ENCODE data around the gene MED12L. TPM values are rescaled to one million over a fixed set of nuclear protein-coding genes. Genes with fewer than 3 reads are reported as not detected.

Gene MED12L
- total and polyA plus RNA-seq, 4 donors, result 11.9 to 23.8 (median 12.6) TPM

DNA sequence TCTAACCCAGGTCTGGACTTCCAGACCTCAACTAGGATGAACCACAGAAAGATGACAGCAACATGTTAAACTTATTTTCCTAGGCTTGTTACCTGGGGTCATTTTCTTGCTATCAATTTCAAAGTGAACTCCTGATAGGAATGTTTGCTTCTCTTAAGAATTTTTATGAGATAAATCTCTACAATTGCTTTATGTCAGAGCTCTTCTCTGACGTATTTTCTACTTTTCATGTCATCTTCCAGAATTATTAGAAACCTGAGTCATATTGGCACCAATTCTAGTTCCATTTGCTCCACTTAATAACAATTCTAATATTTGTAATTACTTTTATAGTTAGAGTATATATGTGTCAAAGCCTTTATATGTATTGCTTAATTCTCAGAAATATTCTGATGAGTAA lies 377.5 kb downstream of the MED12L start:
- Histone ChIP-seq H3K36me3 (ENCODE audit: control insufficient read depth, insufficient read depth, low read length) (no peaks in the 10 kb centered on the region), H3K9me3 (ENCODE audit: control insufficient read depth, insufficient read depth, low read length) (no peaks in the 10 kb centered on the region), H3K27ac (ENCODE audit: low read depth, low read length) (no peak overlapping the region), H3K4me1 (ENCODE audit: control insufficient read depth, insufficient read depth, low read length) (peaks cover 6% of the 10 kb centered on the region), H3K4me3 (ENCODE audit: low read depth, low read length) (no peak overlapping the region), H3K27me3 (ENCODE audit: control insufficient read depth, insufficient read depth, low read length) (peaks cover 3% of the 10 kb centered on the region)
- WGBS (ENCODE audit: insufficient coverage), result no CpG with 5 or more reads among the region's 1 CpG
- no peak for DNase-seq (ENCODE audit: low read depth in 4 of 6, low spot score in 6 of 6)

DNA sequence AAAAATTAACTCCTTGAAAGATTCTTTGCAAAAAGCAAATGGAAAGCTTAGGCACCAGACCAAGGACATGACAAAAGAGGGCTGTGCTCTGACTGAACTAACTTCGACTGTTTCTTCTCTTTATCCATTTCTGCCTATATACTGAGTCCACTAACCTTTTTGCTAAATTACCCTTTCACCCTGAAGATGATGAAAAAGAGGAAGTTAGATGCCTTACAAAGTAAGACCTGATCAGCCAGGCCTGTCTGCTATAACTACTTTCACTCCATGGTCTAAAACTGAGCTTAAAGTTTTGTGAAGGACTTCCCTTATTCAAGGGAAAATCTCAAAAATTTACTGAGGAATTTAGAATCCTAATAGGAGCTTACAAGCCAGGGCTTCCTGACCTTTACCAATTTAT lies 381.6 kb downstream of the MED12L start:
- WGBS (ENCODE audit: insufficient coverage), result no CpG with 5 or more reads among the region's 1 CpG
- no peaks in the 10 kb centered on the region for H3K9me3 ChIP-seq (ENCODE audit: control insufficient read depth, insufficient read depth, low read length)
- no peaks in the 10 kb centered on the region for H3K27me3 ChIP-seq (ENCODE audit: control insufficient read depth, insufficient read depth, low read length)
- DNase-seq (ENCODE audit: low read depth in 4 of 6, low spot score in 6 of 6), result no peak
- H3K36me3 ChIP-seq (ENCODE audit: control insufficient read depth, insufficient read depth, low read length), result no peaks in the 10 kb centered on the region
- H3K27ac ChIP-seq (ENCODE audit: low read depth, low read length), result no peak overlapping the region
- H3K4me3 ChIP-seq (ENCODE audit: low read depth, low read length), result no peak overlapping the region
- no peaks in the 10 kb centered on the region for H3K4me1 ChIP-seq (ENCODE audit: control insufficient read depth, insufficient read depth, low read length)

DNA sequence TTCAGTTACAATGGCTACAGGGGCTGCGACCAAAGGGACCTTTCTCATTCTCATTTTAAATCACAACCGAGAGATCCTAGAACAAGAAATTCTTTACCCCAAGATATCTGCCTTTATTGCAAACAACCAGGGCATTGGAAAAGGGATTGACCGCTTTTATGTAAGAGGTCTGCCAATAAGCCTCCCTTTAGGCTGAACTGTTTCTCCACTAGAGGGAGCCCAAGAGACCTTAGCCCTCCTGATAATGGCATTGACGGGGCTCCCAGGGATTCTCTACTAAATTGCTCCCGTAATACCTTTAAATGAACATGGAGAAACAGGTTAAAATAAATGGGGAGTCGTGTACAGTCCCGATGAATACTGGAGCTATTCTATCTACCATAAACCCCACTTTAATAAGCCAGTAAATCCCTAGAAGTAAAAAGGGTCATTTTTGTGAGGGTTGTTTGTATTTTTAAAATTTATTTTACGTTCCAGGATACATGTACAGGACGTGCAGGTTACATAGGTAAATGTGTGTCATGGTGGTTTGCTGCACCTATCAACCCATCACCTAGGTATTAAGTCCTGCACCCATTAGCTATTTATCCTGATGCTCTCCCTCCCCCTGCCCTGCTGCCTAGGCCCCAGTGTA lies 382.9 kb downstream of the MED12L start:
- H3K36me3 ChIP-seq (ENCODE audit: control insufficient read depth, insufficient read depth, low read length), result no peaks in the 10 kb centered on the region
- no peak overlapping the region for H3K4me3 ChIP-seq (ENCODE audit: low read depth, low read length)
- WGBS (ENCODE audit: insufficient coverage), result 47% methylated on average over 3 of the region's 9 CpGs
- H3K27ac ChIP-seq (ENCODE audit: low read depth, low read length), result no peak overlapping the region
- H3K27me3 ChIP-seq (ENCODE audit: control insufficient read depth, insufficient read depth, low read length), result no peaks in the 10 kb centered on the region
- no peaks in the 10 kb centered on the region for H3K4me1 ChIP-seq (ENCODE audit: control insufficient read depth, insufficient read depth, low read length)
- H3K9me3 ChIP-seq (ENCODE audit: control insufficient read depth, insufficient read depth, low read length), result no peaks in the 10 kb centered on the region
- DNase-seq (ENCODE audit: low read depth in 4 of 6, low spot score in 6 of 6), result peak in 1 of 6 donors; percentile 42

DNA sequence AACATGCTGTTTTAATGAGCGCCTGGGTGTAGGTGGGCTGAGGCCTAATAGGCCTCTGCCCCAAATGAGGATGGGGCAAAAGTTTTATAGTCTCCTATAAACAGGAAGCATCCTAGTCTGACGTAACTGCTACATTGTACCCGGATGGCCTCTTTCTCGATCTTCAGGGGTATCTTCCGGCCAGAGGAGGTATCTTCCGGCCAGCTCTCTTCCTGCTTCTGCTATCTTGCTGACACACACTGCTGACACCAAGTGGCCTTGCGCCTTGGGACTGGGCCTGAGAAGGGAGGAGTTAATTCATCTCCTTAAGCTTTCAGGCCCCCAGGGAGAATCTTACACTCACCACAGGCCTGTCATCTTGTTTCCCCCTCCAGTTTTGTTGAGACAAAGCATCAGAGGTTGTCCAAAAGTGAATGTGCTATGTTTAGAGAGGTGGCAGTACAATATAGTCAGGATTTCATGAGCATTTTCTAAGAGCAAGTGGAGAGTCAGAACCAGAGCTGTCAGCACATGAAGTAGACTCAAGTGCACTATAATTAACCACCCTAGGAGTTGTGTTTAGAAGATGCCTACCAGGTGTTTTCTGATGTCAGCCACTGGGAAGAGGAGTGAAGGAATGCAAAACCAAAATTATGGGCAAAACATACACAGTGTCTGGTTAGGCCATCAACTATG lies 391.0 kb downstream of the MED12L start:
- no peaks in the 10 kb centered on the region for H3K4me1 ChIP-seq (ENCODE audit: control insufficient read depth, insufficient read depth, low read length)
- DNase-seq (ENCODE audit: low read depth in 4 of 6, low spot score in 6 of 6), result no peak
- no peaks in the 10 kb centered on the region for H3K9me3 ChIP-seq (ENCODE audit: control insufficient read depth, insufficient read depth, low read length)
- no peak overlapping the region for H3K4me3 ChIP-seq (ENCODE audit: low read depth, low read length)
- WGBS (ENCODE audit: insufficient coverage), result 98% methylated on average over 5 of the region's 7 CpGs
- H3K36me3 ChIP-seq (ENCODE audit: control insufficient read depth, insufficient read depth, low read length), result no peaks in the 10 kb centered on the region
- H3K27me3 ChIP-seq (ENCODE audit: control insufficient read depth, insufficient read depth, low read length), result no peaks in the 10 kb centered on the region
- no peak overlapping the region for H3K27ac ChIP-seq (ENCODE audit: low read depth, low read length)

DNA sequence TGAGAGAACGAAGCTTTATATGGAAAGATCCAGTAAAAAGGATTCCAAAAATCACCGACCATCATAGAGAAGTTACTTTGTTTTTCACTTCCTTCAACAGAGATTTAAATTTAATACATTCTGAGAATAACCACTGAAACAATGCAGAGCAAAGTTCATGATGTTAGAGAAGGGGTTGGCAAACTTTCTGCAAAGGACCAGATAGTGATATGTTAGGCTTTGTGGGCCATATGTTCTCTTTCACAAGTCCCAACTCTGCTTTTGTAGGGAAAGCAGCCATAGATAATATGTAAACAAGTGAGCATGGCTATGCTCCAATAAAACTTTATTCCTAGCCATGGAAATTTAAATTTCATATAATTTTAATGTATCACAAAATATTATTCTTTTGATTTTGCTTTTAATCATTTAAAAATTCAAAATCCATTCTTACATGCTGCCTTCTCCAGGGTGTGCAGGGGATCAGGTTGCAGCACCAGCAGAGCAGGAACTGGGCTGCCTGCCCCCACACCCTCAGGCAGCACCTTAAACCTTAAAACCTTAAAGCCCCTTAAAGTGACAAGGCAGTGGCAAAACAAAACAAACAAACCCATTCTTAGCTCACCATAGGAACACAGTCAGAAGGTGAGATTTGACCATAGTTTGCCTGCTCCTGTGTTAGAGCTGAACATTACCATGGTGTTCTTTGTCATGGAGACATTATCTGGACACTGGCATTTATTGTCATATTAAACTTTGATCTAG lies 392.3 kb downstream of the MED12L start:
- H3K36me3 ChIP-seq (ENCODE audit: control insufficient read depth, insufficient read depth, low read length), result no peaks in the 10 kb centered on the region
- no peaks in the 10 kb centered on the region for H3K27me3 ChIP-seq (ENCODE audit: control insufficient read depth, insufficient read depth, low read length)
- no peak overlapping the region for H3K27ac ChIP-seq (ENCODE audit: low read depth, low read length)
- DNase-seq (ENCODE audit: low read depth in 4 of 6, low spot score in 6 of 6), result no peak
- no peak overlapping the region for H3K4me3 ChIP-seq (ENCODE audit: low read depth, low read length)
- H3K9me3 ChIP-seq (ENCODE audit: control insufficient read depth, insufficient read depth, low read length), result no peaks in the 10 kb centered on the region
- no CpG with 5 or more reads among the region's 2 CpGs for WGBS (ENCODE audit: insufficient coverage)
- H3K4me1 ChIP-seq (ENCODE audit: control insufficient read depth, insufficient read depth, low read length), result no peaks in the 10 kb centered on the region

DNA sequence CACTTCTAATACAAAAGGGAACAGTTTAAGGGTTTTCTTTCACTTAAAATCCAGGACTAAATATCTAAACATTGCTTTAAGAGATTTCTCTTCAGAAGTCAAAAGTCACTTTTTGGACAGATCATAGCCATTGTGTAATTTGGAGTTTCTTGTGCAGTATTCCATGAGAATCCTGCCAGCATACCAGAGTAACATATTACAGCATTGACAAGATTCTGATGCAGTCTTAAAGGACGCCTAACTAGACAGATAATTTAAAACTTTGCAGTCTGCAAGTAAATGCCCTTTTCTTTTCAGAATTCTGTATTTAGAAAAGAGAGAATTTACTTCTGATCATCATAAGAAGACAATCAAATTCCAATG lies 392.9 kb downstream of the MED12L start:
- WGBS (ENCODE audit: insufficient coverage), result no CpG with 5 or more reads among the region's 1 CpG
- DNase-seq (ENCODE audit: low read depth in 4 of 6, low spot score in 6 of 6), result no peak

DNA sequence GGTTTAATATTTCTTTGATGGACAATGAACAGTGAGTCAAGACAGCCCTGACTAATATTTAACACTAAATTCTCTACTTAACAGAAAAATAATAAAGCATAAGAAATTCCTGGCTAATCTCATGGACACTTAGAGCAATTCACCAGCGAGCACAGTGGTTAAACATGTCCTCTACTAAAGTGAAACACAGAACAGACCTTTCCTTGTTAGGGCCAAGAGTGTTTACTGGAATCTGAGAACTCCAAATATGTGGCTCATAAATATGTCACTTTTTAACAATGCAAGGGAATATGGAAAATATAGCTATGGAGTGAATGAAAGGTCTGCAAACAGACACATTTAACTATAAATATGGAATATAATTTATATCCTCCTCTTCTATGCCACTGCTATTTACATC lies 394.0 kb downstream of the MED12L start:
- no peaks in the 10 kb centered on the region for H3K27me3 ChIP-seq (ENCODE audit: control insufficient read depth, insufficient read depth, low read length)
- H3K4me1 ChIP-seq (ENCODE audit: control insufficient read depth, insufficient read depth, low read length), result no peaks in the 10 kb centered on the region
- WGBS (ENCODE audit: insufficient coverage), result no CpG with 5 or more reads among the region's 1 CpG
- no peak overlapping the region for H3K4me3 ChIP-seq (ENCODE audit: low read depth, low read length)
- H3K36me3 ChIP-seq (ENCODE audit: control insufficient read depth, insufficient read depth, low read length), result no peaks in the 10 kb centered on the region
- no peak for DNase-seq (ENCODE audit: low read depth in 4 of 6, low spot score in 6 of 6)
- peak overlapping the region; percentile 33 for H3K27ac ChIP-seq (ENCODE audit: low read depth, low read length)
- H3K9me3 ChIP-seq (ENCODE audit: control insufficient read depth, insufficient read depth, low read length), result no peaks in the 10 kb centered on the region

More for the DNA sequence above, 392.9 kb downstream of the MED12L start:
- no peaks in the 10 kb centered on the region for H3K4me1 ChIP-seq (ENCODE audit: control insufficient read depth, insufficient read depth, low read length)
- no peak overlapping the region for H3K4me3 ChIP-seq (ENCODE audit: low read depth, low read length)
- H3K27me3 ChIP-seq (ENCODE audit: control insufficient read depth, insufficient read depth, low read length), result no peaks in the 10 kb centered on the region
- H3K36me3 ChIP-seq (ENCODE audit: control insufficient read depth, insufficient read depth, low read length), result no peaks in the 10 kb centered on the region
- H3K27ac ChIP-seq (ENCODE audit: low read depth, low read length), result no peak overlapping the region
- H3K9me3 ChIP-seq (ENCODE audit: control insufficient read depth, insufficient read depth, low read length), result no peaks in the 10 kb centered on the region

DNA sequence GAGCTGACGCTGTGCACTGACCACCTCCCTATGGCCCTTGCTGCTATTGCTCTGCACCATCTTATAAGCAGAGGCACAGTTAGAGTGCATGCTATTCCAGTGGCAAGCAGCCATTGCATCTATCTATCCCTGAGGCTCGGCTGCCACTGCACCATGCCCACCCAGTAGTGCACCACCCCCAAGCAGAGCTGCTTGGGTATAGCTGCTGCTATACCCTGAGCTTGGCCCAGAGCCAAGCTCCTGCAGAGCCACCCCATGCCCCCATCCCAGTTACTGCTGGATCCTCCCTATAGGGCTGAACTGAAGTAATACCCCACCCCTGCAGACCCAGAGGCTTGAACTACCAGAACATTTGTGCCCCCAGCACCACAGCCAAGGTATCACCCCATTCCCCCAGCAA lies 395.0 kb downstream of the MED12L start:
- 81% methylated on average over 2 of the region's 2 CpGs for WGBS (ENCODE audit: insufficient coverage)
- no peak for DNase-seq (ENCODE audit: low read depth in 4 of 6, low spot score in 6 of 6)

DNA sequence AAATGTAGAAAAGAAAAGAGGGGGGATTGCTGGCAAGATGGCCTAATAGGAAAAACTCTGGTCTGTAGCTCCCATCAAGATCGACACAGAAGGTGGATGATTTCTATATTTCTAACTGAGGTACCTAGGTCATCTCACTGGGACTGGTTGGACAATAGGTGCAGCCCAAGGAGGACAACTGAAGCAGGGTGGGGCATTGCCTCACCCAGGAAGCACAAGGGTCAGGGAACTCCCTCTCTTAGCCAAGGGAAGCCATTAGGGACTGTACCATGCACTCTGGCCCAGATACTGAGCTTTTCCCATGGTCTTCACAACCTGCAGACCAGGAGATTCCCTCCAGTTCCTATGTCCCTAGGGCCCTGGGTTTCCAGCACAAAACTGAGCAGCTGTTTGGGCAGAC lies 398.0 kb downstream of the MED12L start:
- H3K27ac ChIP-seq (ENCODE audit: low read depth, low read length), result no peak overlapping the region
- H3K9me3 ChIP-seq (ENCODE audit: control insufficient read depth, insufficient read depth, low read length), result no peaks in the 10 kb centered on the region
- H3K4me1 ChIP-seq (ENCODE audit: control insufficient read depth, insufficient read depth, low read length), result no peaks in the 10 kb centered on the region
- H3K27me3 ChIP-seq (ENCODE audit: control insufficient read depth, insufficient read depth, low read length), result no peaks in the 10 kb centered on the region
- H3K36me3 ChIP-seq (ENCODE audit: control insufficient read depth, insufficient read depth, low read length), result no peaks in the 10 kb centered on the region
- 100% methylated on average over 1 of the region's 1 CpG for WGBS (ENCODE audit: insufficient coverage)
- no peak for DNase-seq (ENCODE audit: low read depth in 4 of 6, low spot score in 6 of 6)
- H3K4me3 ChIP-seq (ENCODE audit: low read depth, low read length), result no peak overlapping the region

More for the DNA sequence above, 395.0 kb downstream of the MED12L start:
- Histone ChIP-seq H3K4me3 (ENCODE audit: low read depth, low read length) (no peak overlapping the region), H3K27ac (ENCODE audit: low read depth, low read length) (no peak overlapping the region), H3K27me3 (ENCODE audit: control insufficient read depth, insufficient read depth, low read length) (no peaks in the 10 kb centered on the region), H3K9me3 (ENCODE audit: control insufficient read depth, insufficient read depth, low read length) (no peaks in the 10 kb centered on the region), H3K4me1 (ENCODE audit: control insufficient read depth, insufficient read depth, low read length) (no peaks in the 10 kb centered on the region), H3K36me3 (ENCODE audit: control insufficient read depth, insufficient read depth, low read length) (no peaks in the 10 kb centered on the region)
